Muscle layer of duodenum (tissue), 2 donors: ENCODE data around the gene NEUROD6.

Experiments used
- H3K27ac ChIP-seq: one replicate; pipeline ENCODE4 v1.7.0; 2013; ENCODE audit warnings: mild to moderate bottlenecking, low read length
- H3K27me3 ChIP-seq: one replicate; pipeline ENCODE4 v1.7.0; 2013; ENCODE audit warnings: low read depth, mild to moderate bottlenecking, control low read depth, low read length
- H3K36me3 ChIP-seq, 2 donors: one replicate each; pipeline ENCODE4 v1.7.0; 2013; ENCODE audit warnings: low read length in 2 of 2, control low read depth in 1 of 2, mild to moderate bottlenecking in 1 of 2; ENCODE audit not compliant: insufficient read depth in 2 of 2, control insufficient read depth in 1 of 2
- H3K4me1 ChIP-seq, 2 donors: one replicate each; pipeline ENCODE4 v1.7.0; 2013; ENCODE audit warnings: low read length in 2 of 2, mild to moderate bottlenecking in 2 of 2, control low read depth in 1 of 2, moderate library complexity in 1 of 2; ENCODE audit not compliant: insufficient read depth in 2 of 2, control insufficient read depth in 1 of 2
- H3K4me3 ChIP-seq, 2 donors: one replicate each; pipeline ENCODE4 v1.7.0; 2013; ENCODE audit warnings: low read length in 2 of 2, low read depth in 1 of 2, mild to moderate bottlenecking in 1 of 2
- H3K9me3 ChIP-seq, 2 donors: one replicate each; pipeline ENCODE4 v1.7.0; 2013; ENCODE audit warnings: low read length in 2 of 2, control low read depth in 1 of 2, mild to moderate bottlenecking in 1 of 2; ENCODE audit not compliant: control insufficient read depth in 1 of 2
- donor health status: healthy.

The NEUROD6 gene

DNA sequence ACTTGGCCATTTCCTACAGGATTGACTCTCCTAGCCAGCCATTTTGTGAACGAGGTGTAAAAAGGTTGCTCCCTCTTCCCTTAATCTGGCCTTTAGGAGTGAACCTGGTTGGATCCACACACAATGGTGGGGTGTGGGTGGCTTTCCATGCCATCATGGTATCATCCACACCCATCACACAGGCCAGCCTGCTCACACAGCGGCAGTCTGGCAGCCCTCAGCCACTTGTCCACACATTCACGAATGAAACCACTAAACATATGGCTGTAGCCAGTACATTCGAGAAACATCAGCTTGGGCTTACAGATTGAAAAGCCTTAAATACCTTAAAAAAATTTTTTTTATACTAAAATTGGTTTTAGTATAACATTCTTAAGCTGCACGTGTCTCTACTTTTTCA lies 31.9 kb downstream of the NEUROD6 start:
- Histone ChIP-seq H3K9me3 (no peaks in the 10 kb centered on the region), H3K27me3 (no peaks in the 10 kb centered on the region)

DNA sequence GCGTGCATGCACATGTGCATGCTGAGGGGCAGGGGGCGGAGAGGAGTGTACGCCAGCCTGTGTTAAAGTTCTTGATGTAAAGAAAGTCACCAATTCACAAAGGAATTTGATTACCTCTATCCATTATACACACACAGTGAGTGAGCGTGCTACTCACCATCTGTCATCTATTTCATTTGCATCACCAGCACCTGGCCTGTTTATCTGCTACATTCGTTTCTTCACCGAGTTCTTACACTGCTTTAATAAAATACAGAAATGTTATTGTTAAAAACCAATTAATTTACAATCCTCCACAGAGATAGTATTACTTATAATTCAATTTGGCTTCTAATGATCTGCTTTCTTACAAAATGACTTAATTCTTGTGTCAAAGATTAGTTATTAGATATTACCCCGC lies 32.6 kb downstream of the NEUROD6 start:
- Histone ChIP-seq H3K27ac (no peak overlapping the region), H3K36me3 (no peaks in the 10 kb centered on the region), H3K4me1 (no peaks in the 10 kb centered on the region), H3K9me3 (no peaks in the 10 kb centered on the region), H3K27me3 (no peaks in the 10 kb centered on the region), H3K4me3 (no peak overlapping the region)

More for the DNA sequence above, 31.9 kb downstream of the NEUROD6 start:
- Histone ChIP-seq H3K27ac (no peak overlapping the region), H3K4me1 (no peaks in the 10 kb centered on the region), H3K36me3 (no peaks in the 10 kb centered on the region), H3K4me3 (no peak overlapping the region)

- Histone ChIP-seq H3K27ac (no peak overlapping the region), H3K4me3 (no peak overlapping the region), H3K27me3 (no peaks in the 10 kb centered on the region), H3K36me3 (no peaks in the 10 kb centered on the region), H3K9me3 (no peaks in the 10 kb centered on the region), H3K4me1 (no peaks in the 10 kb centered on the region)
Observed at GRCh38 chr7:31305260-31305659, 35.3 kb downstream of the NEUROD6 start.

DNA sequence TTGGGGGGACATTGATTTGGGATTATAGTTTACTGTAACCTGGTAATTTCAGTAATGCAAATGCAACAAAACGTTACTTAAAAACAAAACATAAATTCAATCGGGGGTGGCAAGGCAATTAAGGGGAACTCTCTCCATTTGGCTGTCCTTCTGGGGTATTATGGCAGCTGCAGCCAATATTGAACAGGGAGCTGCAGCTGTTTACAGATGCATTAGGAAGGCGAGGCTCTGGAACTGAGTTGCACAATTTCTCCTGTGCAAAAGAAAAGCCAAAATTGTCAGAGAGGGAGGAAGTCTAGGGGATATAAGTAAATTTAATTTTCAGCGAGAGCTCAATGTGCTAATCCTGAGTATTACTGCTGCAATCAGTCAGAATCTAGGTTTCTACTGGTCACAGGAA lies 36.1 kb downstream of the NEUROD6 start:
- no peaks in the 10 kb centered on the region for H3K4me1 ChIP-seq
- H3K27ac ChIP-seq = no peak overlapping the region
- no peaks in the 10 kb centered on the region for H3K36me3 ChIP-seq
- H3K9me3 ChIP-seq = no peaks in the 10 kb centered on the region
- H3K4me3 ChIP-seq = no peak overlapping the region
- no peaks in the 10 kb centered on the region for H3K27me3 ChIP-seq

DNA sequence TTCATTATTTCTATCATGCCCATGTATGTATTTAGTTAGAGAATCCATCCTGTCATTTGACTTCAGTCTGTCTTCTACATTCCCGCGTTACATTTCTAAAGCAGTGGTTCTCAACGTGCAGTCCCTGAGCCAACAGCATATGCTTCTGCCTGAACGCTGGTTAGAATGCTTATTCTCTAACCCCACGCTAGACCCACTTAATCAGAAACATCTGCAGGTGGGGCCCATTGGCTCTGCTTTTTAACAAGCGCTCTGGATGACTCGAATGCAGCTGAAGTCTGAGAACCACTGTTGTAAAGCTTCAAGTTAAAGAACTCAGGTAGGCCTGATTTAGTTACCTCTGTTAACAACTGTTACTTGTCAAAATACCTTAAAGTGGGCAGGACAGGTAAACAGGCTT lies 38.2 kb downstream of the NEUROD6 start:
- Histone ChIP-seq H3K36me3 (no peaks in the 10 kb centered on the region), H3K9me3 (no peaks in the 10 kb centered on the region), H3K27ac (no peak overlapping the region), H3K27me3 (no peaks in the 10 kb centered on the region), H3K4me3 (no peak overlapping the region), H3K4me1 (no peaks in the 10 kb centered on the region)

DNA sequence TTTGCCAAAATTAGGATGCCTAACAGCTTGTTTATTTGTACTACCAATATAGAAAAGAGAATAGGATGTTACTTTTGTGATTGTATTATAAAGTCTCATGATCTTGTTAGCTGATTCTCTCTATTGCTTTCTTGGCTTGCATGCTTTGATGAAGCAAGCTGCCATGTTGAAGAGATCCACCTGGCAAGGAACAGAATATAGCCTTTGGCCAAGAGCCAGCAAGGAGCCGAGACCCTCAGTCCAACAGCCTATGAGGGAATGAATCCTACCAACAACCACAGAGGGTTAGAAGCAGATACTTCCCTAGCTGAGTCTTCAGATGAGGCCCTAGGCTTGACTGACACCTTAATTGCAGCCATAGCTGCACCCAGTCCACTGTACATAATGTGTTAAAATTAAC lies 41.2 kb downstream of the NEUROD6 start:
- Histone ChIP-seq H3K9me3 (no peaks in the 10 kb centered on the region), H3K4me3 (no peak overlapping the region), H3K36me3 (no peaks in the 10 kb centered on the region), H3K27ac (no peak overlapping the region), H3K27me3 (no peaks in the 10 kb centered on the region), H3K4me1 (no peaks in the 10 kb centered on the region)

DNA sequence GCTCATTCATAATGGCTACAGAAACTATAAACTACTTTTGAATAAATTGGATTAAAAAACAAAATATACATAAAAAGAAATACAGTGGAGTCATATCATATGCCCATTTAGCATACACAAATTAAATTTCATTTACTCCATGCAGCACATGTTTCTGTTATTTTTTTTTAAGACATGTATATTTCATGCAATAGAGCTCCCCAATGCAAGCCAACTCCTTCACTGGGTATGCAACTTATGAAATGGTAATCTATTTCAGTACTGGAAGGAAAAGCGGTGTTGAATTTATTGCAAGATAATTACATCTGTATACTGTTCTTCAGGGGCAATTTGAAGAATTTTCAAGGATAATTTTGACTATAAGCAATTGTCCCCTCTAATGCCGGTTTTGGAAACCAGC lies 49.9 kb downstream of the NEUROD6 start:
- H3K27me3 ChIP-seq = no peaks in the 10 kb centered on the region
- peaks cover 0 to 2% of the 10 kb centered on the region in 2 donors for H3K9me3 ChIP-seq
- no peaks in the 10 kb centered on the region for H3K4me1 ChIP-seq
- no peaks in the 10 kb centered on the region for H3K36me3 ChIP-seq
- H3K27ac ChIP-seq = no peak overlapping the region
- no peak overlapping the region for H3K4me3 ChIP-seq
